Measurements from ENCODE around the gene DIDO1.

DIDO1 gene

GRCh38 chr20:62926229-62927127 lies at the start of gene DIDO1:
Gene DIDO1, minus strand, starts transcription at chr20:62926505.
- DNase-seq (ENCODE audit: low read depth) = peak; percentile 82

- no peak for DNase-seq (ENCODE audit: low read depth)
These were observed 49.0 kb upstream of the DIDO1 start for GRCh38 chr20:62975251-62975760.

- DNase-seq (ENCODE audit: low read depth) = no peak
These were observed 46.8 kb upstream of the DIDO1 start for GRCh38 chr20:62972845-62973745.

- DNase-seq (ENCODE audit: low read depth) = peak; percentile 76
These were observed 45.9 kb upstream of the DIDO1 start for GRCh38 chr20:62971950-62972844.

- no peak for DNase-seq (ENCODE audit: low read depth)
These were observed 45.1 kb upstream of the DIDO1 start for GRCh38 chr20:62971211-62971949.

GRCh38 chr20:62970307-62971210 lies 44.3 kb upstream of the DIDO1 start:
- no peak for DNase-seq (ENCODE audit: low read depth)

- DNase-seq (ENCODE audit: low read depth) = no peak
These were observed 43.6 kb upstream of the DIDO1 start for GRCh38 chr20:62969939-62970306.

- no peak for DNase-seq (ENCODE audit: low read depth)
These were observed 43.0 kb upstream of the DIDO1 start for GRCh38 chr20:62969179-62969760.

GRCh38 chr20:62968378-62969178 lies 42.3 kb upstream of the DIDO1 start:
- no peak for DNase-seq (ENCODE audit: low read depth)

- DNase-seq (ENCODE audit: low read depth) = no peak
These were observed 41.5 kb upstream of the DIDO1 start for GRCh38 chr20:62967628-62968351.

GRCh38 chr20:62967149-62967501 lies 40.8 kb upstream of the DIDO1 start:
- no peak for DNase-seq (ENCODE audit: low read depth)

GRCh38 chr20:62966212-62967148 lies 40.2 kb upstream of the DIDO1 start:
- no peak for DNase-seq (ENCODE audit: low read depth)

- no peak for DNase-seq (ENCODE audit: low read depth)
These were observed 39.1 kb upstream of the DIDO1 start for GRCh38 chr20:62965363-62965771.

- no peak for DNase-seq (ENCODE audit: low read depth)
These were observed 38.4 kb upstream of the DIDO1 start for GRCh38 chr20:62964700-62965099.

- no peak for DNase-seq (ENCODE audit: low read depth)
These were observed 37.5 kb upstream of the DIDO1 start for GRCh38 chr20:62963614-62964397.
